GM18511 (cell line): ENCODE data around the gene XRCC4.
"Not testable (repeated sequence)": the region's sequence is repeated elsewhere in the genome, so short reads cannot be mapped to it uniquely, and the experiment has no call there.

ENCODE experiments used
- ATAC-seq: cut with Tn5 transposase; IDR thresholded peaks from one replicate; pipeline ENCODE4 v1.9.1; 2021; ENCODE audit warnings: mild to moderate bottlenecking, moderate library complexity; ENCODE audit not compliant: unreplicated experiment

XRCC4 gene

DNA sequence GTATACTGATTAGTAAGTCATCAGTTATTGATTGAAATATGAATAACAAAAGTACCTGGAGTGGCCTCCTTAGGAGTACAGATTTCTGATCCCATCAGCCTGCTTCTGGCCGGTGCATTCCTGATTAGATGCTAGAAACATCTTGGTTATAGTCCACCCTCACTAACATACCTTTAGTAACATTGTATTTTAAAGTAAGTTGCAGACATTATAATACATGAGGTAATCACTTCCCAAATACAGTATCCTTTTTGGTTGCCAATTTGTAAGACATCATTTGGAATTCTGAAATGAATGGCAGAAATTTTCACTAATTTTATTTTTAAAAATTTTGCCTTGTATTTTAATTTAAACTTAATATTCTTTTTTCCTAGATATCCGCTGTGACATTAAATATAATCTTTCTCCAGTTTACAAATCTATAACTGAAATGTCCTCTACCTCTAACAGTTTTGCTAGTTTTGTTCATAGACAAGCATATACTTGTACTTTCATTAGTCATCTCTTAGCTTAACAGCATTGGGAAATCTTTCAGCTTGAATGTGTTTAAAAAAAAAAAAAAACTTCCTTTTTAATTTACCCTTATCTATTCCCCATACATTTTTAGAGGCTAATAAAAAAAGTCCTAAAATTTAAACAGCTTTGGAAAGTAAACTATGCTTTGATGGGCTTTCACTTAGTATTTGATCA is 178.9 kb downstream of the XRCC4 start:
- ATAC-seq = no peak

DNA sequence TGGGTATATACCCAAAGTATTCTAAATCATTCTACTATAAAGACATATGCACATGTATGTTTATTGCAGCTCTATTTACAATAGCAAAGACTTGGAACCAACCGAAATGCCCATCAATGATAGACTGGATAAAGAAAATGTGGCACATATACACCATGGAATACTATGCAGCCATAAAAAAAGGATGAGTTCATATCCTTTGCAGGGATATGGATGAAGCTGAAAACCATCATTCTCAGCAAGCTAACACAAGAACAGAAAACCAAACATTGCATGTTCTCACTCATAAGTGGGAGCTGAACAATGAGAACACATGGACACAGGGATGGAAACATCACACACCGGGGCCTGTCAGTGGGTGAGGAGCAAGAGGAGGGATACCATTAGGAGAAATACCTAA is 180.3 kb downstream of the XRCC4 start:
- ATAC-seq = not testable (repeated sequence)

DNA sequence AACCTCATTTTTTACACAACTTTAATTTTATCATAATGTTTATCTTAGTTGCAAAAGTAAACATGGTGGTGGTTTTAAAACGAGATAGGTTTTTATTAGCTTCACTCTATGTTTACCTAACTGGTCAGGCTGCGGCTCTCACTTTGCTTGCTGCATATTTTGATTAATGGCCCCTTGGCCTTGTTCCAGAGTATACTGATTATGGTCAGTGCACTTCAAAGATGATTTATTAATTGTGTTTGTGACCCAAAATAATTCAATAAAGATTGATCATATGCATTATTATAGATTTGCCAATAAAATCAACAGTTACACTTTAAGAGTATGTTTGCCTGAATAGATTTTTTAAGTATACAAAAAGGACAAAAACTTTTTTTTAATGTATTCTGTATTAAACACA is 188.0 kb downstream of the XRCC4 start:
- no peak for ATAC-seq

DNA sequence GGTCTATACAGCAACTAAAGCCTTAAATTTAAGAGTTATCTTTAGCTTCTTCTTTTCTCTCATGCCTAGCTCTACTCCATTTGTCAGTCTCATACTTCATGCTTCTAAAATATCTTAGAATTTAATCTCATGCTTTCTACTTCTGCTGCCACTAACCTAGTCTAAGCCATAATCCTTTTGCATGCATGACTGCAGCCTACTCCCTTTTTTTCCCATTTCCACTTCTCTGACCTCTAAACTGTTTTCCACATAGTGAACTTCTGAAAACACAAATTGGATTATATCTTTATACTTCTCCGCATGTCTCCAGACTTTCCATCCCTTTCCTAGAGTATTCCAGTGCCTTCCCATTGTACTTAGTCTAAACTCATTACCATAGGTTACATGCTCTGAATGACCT is 193.0 kb downstream of the XRCC4 start:
- no peak for ATAC-seq

DNA sequence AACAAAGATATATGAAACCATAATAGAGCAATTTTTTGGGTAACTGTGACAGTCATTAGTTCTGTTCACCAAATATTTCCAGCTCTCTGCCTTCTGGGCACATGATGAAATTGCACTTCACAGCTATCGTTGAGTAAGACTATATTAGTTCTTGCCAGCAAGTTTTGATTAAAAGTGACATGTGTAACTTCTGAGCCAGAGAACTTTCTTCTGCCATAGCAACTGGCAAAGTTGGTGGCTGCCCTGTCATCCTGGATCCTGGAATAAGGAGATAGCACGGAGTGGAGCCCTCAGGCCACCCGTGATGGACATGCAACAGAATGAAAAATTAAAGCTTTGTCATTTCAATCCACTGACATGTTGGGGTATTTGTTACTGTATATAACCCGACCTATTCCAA is 199.8 kb downstream of the XRCC4 start:
- no peak for ATAC-seq

DNA sequence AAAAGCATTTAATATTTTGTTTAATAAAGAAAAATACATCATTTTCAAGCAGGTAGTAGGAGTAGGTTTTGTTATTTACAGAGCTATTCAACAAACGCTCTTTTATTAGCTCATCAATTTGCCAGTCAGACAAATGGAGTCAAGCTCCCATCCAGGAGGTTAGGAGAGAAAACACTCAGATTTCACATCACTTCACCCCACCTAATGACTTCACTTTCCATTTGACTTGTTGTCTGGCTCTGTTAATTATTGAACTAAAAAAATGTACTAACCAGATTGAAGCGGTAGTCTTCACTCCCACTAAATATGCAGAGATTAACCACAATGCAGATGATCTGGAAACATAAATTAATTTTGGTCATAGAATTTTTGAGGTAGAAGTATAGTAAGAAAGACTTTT is 200.6 kb downstream of the XRCC4 start:
- peak; percentile 88 for ATAC-seq

DNA sequence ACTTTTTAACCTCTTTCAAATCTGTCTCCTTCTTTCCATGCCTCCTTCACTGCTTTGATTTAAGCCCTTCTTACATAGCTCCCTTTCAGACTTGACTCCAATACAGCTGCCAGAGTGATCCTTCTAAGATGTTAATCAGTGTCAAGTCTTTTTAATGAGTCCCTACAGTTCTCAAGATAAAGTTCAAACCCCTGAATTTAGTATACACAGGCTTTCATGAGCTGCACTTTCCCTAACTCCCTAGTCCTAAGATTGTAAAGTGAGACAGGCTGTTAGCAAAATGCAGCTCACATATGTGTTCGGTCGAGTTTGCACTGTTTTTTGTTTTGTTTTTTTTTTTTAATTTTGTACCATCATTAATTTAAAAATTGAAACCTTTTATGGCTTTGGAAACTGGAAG is 203.8 kb downstream of the XRCC4 start:
- no peak for ATAC-seq

DNA sequence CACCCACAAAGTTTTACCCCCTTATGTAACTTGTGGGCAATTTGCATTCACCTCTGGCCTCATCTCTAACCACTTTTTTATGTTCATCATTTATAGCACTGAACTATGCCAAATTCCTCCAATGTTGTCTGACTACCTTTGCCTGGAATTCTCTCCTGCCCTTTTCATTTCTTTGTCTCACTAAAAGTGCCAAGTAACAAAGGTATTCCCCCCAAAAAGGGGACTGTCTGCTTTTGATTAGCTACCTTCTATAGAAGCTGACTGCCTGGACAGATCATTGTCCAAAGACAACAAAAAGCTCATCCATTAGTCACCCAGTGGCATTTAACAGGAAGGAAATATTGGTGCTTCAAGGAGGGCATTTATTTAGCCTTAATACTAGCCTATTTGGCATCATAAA is 204.3 kb downstream of the XRCC4 start:
- no peak for ATAC-seq

DNA sequence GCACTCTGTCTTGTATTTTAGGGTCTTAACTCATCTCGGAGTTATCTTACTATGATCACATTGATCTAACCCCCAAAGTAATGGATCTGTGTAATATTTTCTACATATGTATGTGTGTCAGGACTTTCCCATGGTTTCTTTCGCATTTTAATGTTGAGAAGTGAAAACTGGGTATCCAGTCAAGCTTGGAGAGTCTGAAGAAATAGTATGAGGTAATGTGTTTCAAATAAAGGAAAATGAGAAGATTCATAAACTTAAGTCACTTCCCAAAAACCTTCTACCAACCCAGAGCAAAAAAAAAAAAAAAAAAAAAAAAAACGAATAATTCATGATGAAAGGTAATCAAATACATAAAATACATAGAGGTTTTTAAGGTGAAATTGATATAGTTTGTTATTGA is 206.4 kb downstream of the XRCC4 start:
- ATAC-seq = no peak

DNA sequence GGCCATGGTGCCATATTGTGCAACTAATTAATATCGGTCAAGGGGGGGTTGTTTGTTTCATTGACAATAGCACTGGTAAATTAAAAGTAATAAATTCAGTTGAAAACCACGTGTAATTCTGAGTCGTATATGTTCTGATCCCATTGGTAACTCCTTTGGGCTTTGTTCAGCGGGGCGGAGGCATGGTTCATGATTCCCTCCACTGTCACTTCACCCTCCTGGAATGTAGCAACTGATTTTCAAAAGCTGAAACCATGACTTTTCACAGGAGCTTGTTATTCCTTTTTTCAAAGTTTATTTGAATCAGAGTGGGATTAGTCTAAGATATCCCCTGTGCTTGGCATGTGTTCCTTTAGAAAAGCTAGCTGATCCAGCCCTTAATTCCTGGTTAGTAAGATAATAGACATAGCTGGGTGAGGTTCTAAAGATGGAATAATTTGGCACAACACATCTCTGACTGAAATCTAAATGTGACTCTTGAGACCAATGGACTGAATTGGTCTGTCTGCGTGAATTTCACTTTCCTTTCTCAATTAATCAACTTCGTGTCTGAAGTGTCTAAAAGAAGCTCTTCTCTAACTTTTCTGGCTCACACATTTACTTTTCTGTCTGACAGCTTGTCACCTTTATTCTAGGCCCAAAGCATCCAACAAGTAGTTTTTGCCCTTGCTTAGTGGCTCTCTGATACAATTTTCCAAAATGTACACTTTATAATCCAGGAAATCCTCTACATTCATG is 208.5 kb downstream of the XRCC4 start:
- peak; percentile 66 for ATAC-seq

DNA sequence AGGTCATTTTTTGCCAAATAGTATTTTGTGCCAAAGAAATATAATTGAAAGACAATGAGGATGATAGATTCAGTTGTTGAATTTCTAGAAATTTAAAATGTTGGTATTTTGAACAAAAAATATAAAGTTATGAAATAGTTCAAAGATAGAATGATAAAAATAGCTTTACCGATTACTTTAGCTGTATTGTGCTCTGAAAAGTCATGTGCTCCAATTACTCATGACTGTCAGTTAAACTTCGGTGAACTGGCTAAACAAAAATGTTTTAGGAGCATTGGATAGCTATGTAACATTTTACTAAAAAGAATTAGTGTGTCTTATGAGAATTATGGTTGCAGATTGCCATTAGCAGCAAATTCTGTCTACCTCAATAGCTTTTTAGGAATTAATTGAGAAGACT is 216.9 kb downstream of the XRCC4 start:
- ATAC-seq = no peak

DNA sequence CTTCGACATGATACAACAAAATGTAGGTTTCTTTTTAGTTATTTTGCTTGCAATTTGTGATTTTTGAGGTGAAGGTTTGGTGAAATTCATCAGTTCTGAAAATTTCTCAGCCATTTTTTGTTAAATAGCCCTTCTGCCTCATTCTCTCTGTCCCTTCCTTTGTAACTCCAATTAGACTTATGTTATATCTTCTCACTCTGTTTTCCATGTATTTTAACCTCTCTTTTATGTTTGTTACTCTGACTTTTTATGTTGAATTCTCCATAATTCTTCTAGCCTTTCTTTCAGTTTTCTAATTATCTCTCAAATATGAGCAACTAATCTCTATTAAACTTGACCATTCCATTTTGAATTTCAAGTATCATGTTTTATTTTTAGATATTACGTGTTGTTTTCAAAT is 222.0 kb downstream of the XRCC4 start:
- ATAC-seq = no peak

DNA sequence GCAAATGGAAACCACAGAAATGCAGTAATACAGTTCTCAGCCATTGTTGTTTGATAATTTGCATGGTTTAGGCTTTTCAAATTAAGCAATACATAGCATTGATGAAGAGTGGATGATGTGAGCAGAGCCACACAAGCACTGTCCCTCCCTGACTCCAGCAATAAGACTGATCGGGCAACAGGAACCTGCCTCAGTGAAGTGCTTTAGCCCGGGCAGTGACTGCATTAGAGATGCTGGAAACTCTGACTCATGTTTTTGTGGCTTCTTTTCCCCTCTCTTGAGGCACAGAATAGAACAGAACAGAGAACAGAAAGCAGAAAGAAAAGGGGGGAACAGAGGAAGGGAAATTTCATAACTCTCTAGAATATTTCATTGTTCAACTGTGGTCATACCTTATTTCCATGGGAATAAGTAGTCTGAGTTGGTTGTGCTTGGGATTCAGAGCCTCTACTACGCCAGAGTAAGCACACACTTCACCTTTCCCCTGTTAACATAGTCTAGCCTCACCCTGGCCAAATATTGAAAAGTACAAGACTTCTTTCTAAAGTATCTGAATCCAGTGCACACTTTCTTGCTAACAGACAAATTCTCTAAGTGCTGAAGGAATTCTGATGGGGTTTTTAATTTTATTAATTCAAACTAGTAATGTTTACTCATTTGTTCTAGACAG is 229.4 kb downstream of the XRCC4 start:
- peak; percentile 99 for ATAC-seq

DNA sequence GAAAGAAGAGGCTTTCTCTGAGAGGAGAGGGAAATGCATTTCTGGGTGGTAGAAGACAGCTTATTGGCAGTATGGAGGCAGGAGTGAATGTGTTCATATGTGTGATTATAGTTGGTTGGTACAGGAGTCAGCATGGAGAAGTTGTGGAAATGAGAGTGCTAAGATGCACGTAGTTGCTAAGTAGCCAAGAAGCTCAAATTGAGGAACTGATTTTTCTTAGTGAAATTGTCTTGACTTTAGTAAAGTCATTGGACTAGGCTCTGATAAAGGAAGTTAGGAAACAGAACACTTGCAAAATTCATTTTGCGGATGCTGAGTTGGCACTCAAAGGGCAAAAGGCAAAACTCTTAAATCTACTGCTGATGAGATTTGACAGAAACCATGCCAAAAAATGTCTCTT is 235.3 kb downstream of the XRCC4 start:
- ATAC-seq = no peak

DNA sequence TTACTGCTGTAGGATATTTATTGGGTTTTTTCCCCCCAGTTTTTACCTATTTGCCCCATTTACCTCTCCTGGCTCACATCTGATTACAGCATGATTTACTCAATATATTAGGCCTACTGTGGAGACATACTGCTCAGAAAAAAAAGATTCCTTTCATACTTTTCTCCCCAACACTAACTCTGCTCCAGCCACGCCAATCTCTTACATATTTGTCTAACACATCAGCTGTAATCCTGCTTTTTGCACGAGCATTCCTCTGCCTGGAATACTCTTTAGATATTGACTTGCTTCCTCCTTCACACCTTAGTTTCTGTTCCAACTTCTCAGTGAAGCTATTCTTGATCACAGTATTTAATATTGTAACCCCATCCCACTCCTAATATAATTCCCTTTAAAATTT is 236.1 kb downstream of the XRCC4 start:
- ATAC-seq = no peak

DNA sequence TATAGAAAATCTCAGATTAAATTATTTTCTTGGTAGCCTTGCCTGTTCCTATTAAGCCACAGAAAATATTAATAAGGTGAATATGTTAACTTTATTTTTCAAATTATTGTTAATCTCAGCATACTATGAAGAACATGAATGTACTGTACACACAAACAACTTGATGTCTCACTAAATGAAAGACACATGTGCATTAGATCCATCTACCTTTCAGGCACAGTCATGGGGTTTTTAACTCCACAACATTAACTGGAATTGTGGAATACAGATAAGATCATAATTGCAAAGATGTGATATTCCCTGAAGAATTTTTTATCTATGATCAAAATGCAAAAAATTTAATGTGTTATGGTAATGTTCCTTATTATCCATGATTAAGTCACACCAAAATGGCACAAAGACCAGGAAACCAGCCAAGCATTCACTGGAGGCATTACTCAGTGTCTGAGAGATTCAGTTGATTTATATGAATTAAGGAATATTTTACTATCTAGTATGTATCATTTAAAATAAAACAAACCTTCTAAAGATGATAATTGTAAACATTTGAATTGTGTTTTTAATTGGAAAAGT is 244.2 kb downstream of the XRCC4 start:
- no peak for ATAC-seq

DNA sequence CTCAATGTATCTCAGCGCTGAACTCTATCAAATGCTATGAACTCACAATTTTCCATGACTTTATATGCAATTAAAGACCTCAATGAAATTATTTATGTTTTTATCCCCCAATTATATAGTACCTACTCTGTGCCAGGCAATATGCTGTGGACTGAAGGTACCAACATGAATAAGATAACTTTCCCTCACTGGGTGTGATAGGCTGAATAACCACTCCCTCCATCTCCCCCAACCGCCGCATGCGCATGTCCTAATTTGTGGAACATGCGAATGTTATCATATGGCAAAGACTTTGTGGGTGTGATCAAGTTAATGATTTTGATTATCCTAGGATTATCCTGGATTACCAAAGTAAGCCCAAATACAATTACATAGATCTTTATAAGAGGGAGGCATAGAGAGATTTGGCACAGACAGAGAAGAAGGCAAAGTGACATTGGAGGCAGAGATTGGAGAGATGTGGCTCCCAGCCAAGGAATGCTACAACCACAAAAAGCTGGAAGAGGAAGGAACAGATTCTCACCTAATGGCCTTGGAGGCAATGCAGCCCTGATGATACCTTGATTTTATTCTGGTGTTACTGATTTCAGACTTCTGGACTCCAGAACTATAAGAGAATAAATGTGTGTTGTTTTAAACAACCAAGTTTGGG is 245.1 kb downstream of the XRCC4 start:
- ATAC-seq = no peak

DNA sequence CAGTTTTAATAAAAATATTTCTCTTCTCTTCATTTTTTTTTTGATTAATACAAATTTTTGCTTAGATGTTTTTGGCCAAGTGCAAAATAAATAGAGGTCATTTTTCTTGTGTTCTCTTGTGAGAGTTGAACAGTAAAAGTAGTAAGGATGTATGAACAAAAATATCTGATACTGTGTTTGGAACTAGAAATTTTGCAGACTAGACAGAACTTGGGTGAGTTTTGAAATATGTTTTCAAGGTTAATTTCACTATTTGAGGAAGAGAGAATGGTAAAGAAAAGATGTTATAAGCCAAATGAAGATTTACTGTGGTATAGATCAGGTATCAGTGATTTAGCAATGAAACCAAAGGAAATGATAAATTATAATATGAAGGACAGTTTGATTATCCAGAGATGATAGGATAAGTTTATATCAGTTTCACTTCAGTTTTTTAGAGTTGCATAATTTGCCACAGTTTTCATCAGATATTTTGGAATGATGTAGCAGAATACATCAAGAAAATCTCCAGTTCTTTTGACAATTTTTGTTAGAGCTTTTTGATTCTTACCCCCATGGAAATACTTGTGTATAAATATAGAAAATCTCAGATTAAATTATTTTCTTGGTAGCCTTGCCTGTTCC is 246.3 kb downstream of the XRCC4 start:
- no peak for ATAC-seq

DNA sequence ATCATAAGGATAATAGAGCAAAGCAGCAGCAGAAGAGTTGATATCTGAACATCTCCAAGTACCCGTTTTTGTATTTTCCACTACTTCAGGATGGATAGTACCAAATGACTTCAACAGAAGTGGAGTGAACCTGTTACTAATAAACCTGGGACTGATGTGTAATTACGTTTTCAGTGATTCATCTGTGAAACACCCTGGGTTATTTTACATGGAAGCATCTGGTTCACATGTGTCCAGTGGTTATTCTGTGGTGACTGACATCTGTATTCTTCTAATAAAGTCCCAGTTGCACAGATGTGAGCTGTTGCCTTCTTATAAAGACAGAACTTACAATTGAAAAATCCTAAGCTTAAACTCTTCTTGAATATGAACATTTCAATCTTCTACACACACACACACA is 254.5 kb downstream of the XRCC4 start:
- ATAC-seq = no peak

DNA sequence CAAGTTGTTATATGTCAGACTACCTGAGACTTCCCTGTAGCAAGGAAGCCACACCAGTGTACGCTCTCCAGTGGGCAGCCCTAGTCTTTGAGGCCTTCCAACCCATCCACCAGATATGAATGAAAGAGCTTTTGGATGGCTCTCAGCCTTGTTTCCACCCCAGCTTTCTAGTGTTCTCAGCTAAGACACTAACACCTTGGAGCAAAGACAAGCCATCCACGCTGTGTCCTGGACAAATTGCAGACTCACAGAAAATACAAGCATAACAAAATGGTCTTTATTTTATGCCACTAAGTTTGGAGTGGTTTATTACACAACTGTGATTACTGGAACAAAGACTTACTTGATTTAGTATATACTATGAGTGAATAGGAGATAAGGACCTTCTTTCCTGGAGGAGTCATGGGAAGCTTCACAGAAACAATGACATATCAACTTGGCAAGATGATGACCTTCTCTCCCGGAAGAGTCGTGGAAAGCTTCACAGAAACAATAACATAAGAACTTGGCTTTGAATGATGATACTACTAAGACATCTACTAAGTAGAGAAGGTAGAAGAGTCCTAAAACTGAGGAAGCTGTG is 260.2 kb downstream of the XRCC4 start:
- no peak for ATAC-seq

DNA sequence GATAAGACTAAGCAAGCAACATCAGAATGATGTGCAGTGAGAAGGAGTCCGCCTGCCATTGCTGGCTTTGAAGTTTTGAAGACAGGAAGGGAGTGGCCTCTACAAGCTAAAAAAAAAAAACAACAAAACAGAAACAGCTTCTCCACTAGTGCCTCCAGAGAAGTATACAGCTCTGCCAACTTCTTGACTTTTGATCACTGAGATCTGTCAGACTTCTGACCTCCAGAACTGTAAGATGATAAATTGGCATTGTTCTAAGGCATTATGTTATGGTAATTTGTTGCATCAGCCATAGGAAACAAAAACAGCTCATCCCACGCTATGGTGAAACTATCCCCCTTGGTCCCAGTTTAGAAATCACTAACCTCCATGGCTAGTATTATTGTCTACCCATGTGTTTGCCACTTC is 263.2 kb downstream of the XRCC4 start:
- no peak for ATAC-seq
